BE2C (cell line): ENCODE data around the gene CBFA2T2.
"Not testable (repeated sequence)": the region's sequence is repeated elsewhere in the genome, so short reads cannot be mapped to it uniquely, and the experiment has no call there.

Source experiments
- DNase-seq: peaks from one replicate; pipeline ENCODE4 v3.0.0-alpha.2; 2020
- H3K27me3 ChIP-seq: fragments of 250-450 bp; sonication (Bioruptor Pico); 2 replicates; pipeline ENCODE4 v1.5.1; 2020; ENCODE audit warnings: mild to moderate bottlenecking
- H3K36me3 ChIP-seq: fragments of 250-450 bp; sonication (Bioruptor Pico); 2 replicates; pipeline ENCODE4 v1.5.1; 2020; ENCODE audit warnings: mild to moderate bottlenecking
- H3K4me1 ChIP-seq: fragments of 250-450 bp; sonication (Bioruptor Pico); 2 replicates; pipeline ENCODE4 v1.5.1; 2020
- H3K4me3 ChIP-seq: 2 replicates; pipeline ENCODE4 v1.5.1; 2011; ENCODE audit warnings: low read depth, low read length
- H3K9me3 ChIP-seq: fragments of 250-450 bp; sonication (Bioruptor Pico); 2 replicates; pipeline ENCODE4 v1.5.1; 2020
- CTCF ChIP-seq: IDR thresholded peaks from 2 replicates; pipeline ENCODE4 v1.5.1; 2012; ENCODE audit warnings: mild to moderate bottlenecking, low read depth, low read length

CBFA2T2 gene

DNA sequence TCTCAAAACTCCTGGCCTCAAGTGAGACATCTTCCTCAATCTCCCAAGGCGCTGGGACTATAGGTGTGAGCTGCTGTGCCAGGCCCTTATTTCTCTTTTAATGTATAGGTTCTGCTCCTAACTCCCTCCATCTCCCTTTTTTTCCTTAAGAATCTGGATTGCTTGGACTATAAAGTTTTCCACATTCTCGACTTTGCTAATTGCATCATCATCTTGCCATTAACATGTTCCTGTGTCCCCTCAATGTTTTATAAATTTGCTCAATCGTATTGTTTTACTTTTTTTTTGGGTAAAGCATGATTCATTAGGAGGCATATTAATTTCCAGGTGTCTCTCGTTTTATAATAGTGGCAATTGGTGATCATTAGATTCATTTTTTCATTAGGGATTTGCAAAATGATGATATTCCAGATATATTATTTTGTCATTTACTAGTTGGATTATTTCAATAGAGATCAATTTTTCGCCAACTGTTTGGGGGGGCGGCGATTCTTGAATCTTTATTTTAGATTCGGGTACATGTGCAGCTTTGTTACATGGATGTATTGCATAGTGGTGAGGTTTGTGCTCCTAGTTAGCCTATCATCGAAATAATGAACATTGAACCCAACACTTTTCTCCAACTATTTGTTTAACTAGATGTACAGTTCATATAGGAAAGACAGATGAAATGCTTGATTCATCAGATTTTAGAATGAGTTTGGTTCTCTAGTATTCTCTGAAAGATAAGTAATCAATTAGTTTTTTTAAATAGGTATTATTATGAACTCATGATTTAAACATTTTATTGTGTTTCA, 68.7 kb downstream of the CBFA2T2 start:
- Histone ChIP-seq H3K36me3 (no peaks in the 10 kb centered on the region), H3K4me3 (no peak overlapping the region), H3K9me3 (no peaks in the 10 kb centered on the region), H3K4me1 (peaks cover 3% of the 10 kb centered on the region), H3K27me3 (no peaks in the 10 kb centered on the region)
- TF ChIP-seq CTCF = no peak
- no peak for DNase-seq

- TF ChIP-seq CTCF = no peak
Measured at GRCh38 chr20:33559212-33559611, 69.3 kb downstream of the CBFA2T2 start.

DNA sequence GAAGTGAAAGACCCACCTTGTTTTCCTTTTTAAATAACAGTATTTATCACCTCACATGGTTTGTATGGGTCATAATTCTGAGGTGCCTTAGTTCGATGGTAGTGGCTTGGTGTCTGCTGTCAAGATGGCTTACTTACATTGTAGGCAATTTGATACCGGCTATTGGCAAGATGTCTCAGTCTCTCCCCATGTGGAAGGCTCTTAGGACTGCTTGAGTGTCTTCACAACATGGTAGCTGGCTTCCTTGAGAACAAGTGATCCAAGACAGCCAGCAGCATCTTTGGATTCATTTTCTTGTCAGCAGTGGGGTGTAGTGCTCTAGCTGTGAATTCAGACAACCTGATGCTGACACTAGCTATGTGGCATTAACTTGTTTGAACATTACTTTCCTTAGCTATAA, 70.1 kb downstream of the CBFA2T2 start:
- peaks cover 3% of the 10 kb centered on the region for H3K4me1 ChIP-seq
- no peak overlapping the region for H3K4me3 ChIP-seq
- no peak for TF ChIP-seq CTCF
- DNase-seq = no peak
- H3K36me3 ChIP-seq = no peaks in the 10 kb centered on the region
- H3K9me3 ChIP-seq = no peaks in the 10 kb centered on the region
- H3K27me3 ChIP-seq = no peaks in the 10 kb centered on the region

More at GRCh38 chr20:33559212-33559611, 69.3 kb downstream of the CBFA2T2 start:
- Histone ChIP-seq H3K9me3 (no peaks in the 10 kb centered on the region), H3K4me1 (peaks cover 3% of the 10 kb centered on the region), H3K36me3 (no peaks in the 10 kb centered on the region), H3K27me3 (no peaks in the 10 kb centered on the region), H3K4me3 (no peak overlapping the region)
- DNase-seq = no peak

DNA sequence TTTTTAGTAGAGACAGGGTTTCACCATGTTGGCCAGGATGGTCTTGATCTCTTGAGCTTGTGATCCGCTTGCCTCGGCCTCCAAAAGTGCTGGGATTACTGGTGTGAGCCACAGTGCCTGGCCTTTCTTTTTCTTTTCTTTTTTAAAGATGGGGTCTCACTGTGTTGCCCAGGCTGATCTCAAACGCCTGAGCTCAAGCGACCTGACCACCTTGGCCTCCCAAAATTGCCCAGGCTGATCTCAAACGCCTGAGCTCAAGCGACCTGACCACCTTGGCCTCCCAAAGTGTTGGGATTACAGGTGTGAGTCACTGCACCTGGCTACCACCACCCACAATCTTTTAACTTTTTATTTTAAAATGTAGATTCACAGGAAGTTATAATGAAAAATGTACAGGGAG, 71.2 kb downstream of the CBFA2T2 start:
- H3K9me3 ChIP-seq, H3K4me1 ChIP-seq, DNase-seq: not testable (repeated sequence)

GRCh38 chr20:33561692-33562601, 72.1 kb downstream of the CBFA2T2 start:
- Histone ChIP-seq H3K4me3 (peak overlapping the region; percentile 54), H3K27me3 (no peaks in the 10 kb centered on the region), H3K9me3 (no peaks in the 10 kb centered on the region), H3K4me1 (0 out of 2 replicates have a peak, but pooled peaks cover 2% of the 10 kb centered on the region), H3K36me3 (no peaks in the 10 kb centered on the region)
- peak; percentile 93 for DNase-seq
- TF ChIP-seq CTCF = no peak

More for the DNA sequence above, 71.2 kb downstream of the CBFA2T2 start:
- not testable (repeated sequence) for H3K27me3 ChIP-seq, H3K36me3 ChIP-seq, H3K4me3 ChIP-seq

DNA sequence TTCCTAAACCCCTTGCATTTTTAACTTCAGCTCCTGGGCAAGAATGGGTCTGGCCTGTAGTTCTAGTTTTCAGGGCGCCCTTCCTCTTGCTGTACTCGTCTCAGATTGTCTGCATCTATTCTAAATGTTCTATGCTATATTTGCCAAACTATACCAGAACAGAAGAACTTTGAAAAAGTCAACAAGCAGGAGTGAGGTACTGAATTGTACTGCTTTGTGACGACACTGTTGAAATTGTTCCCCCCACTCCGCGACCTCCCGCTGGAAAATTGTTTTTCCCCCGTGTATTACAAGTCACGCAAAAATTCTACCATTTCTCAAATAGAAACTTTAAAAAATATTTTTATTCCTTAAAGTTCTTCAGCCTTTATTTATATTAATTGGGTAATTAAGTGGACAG, 73.9 kb downstream of the CBFA2T2 start:
- H3K4me1 ChIP-seq = peaks cover 11% of the 10 kb centered on the region; the same call in 1 of the 2 replicates
- no peaks in the 10 kb centered on the region for H3K9me3 ChIP-seq
- H3K36me3 ChIP-seq = no peaks in the 10 kb centered on the region
- no peak for TF ChIP-seq CTCF
- no peak for DNase-seq
- no peaks in the 10 kb centered on the region for H3K27me3 ChIP-seq
- peak overlapping the region; percentile 54 for H3K4me3 ChIP-seq
